Superior temporal gyrus (tissue), 1 donor: Measurements from ENCODE around the gene COX7B2.

Experiments used
- DNase-seq: peaks from one replicate; pipeline ENCODE4 v3.0.0-alpha.2; 2016; ENCODE audit errors: extremely low spot score

Gene COX7B2

GRCh38 chr4:46717950-46718349, 191.1 kb downstream of the COX7B2 start:
- DNase-seq: no peak

- no peak for DNase-seq
These were observed 193.6 kb downstream of the COX7B2 start for GRCh38 chr4:46715468-46715867.

- DNase-seq: no peak
These were observed 210.2 kb downstream of the COX7B2 start for GRCh38 chr4:46698891-46699290.
